Transverse colon (tissue), 4 donors: ENCODE results near the gene MAPK8IP3. TPM values are rescaled to one million over a fixed set of nuclear protein-coding genes. Genes with fewer than 3 reads are reported as not detected.
A peak's percentile ranks its signal among the peaks of the same experiment; 100 is the strongest.

Source experiments
- DNase-seq: peaks from one replicate; pipeline ENCODE4 v3.0.0-alpha.2; 2019
- H3K27ac ChIP-seq, 4 donors: fragments of 200-600 bp; sonication (generic); 2 replicates each; pipeline ENCODE4 v1.5.1; 2016 to 2018; ENCODE audit warnings: inconsistent platforms in 4 of 4
- H3K27me3 ChIP-seq: fragments of 200-600 bp; sonication (generic); 2 replicates; pipeline ENCODE4 v1.5.1; 2017; ENCODE audit warnings: inconsistent platforms
- H3K36me3 ChIP-seq, 4 donors: fragments of 200-600 bp; sonication (generic); 2 replicates each; pipeline ENCODE4 v1.5.1; 2017 to 2019; ENCODE audit warnings: inconsistent platforms in 4 of 4
- H3K4me1 ChIP-seq, 4 donors: fragments of 200-600 bp; sonication (generic); 2 replicates each; pipeline ENCODE4 v1.5.1; 2017 to 2020; ENCODE audit warnings: inconsistent platforms in 4 of 4
- H3K4me3 ChIP-seq, 4 donors: fragments of 200-600 bp; sonication (generic); 1 replicate in 1 of 4; 2 replicates in 3 of 4; pipeline versions ENCODE4 v1.5.1 to v1.6.1; 2017 to 2019; ENCODE audit warnings: inconsistent platforms in 4 of 4
- H3K9me3 ChIP-seq, 2 donors: fragments of 200-600 bp; sonication (generic); 2 replicates each; pipeline ENCODE4 v1.5.1; 2017 to 2019; ENCODE audit warnings: inconsistent platforms in 2 of 2
- EP300 ChIP-seq: sonication (generic); formaldehyde crosslinking; IDR thresholded peaks from one replicate; pipeline ENCODE4 v1.6.1; 2017; ENCODE audit warnings: antibody characterized with exemption, low read depth
- POLR2A ChIP-seq: fragments of 450-650 bp; IDR thresholded peaks from one replicate; pipeline ENCODE4 v1.6.1; 2016; ENCODE audit warnings: antibody characterized with exemption, mild to moderate bottlenecking, moderate library complexity
- POLR2AphosphoS5 ChIP-seq, 3 donors: sonication (generic); formaldehyde crosslinking; IDR thresholded peaks; one replicate each; pipeline ENCODE4 v1.6.1; 2016; ENCODE audit warnings: antibody characterized with exemption in 3 of 3
- WGBS, 2 donors: methylation state at CpG; one replicate each; pipeline ENCODE4 v1.1.5; 2018; ENCODE audit warnings: low coverage in 1 of 2; 5-methylcytosine and 5-hydroxymethylcytosine counted together
- in situ Hi-C, 4 donors: fragments of 200-750 bp; cut with MboI; loops; one replicate each; pipeline versions ENCODE4 v1.15.0 to v1.15.1; 2017; ENCODE audit warnings: low sequenced_read_pairs in 3 of 4, low pct_ligation_motif_present in 1 of 4, low pct_unique_long_range_greater_than_20kb in 1 of 4
- intact Hi-C: fragments of 100-400 bp; cut with DNase I; formaldehyde crosslinking; loops from one replicate; pipeline ENCODE4 v1.15.1; 2023; ENCODE audit warnings: low total_unique reads
- total RNA-seq, 4 donors: library from RNA; depleted of rRNA; stranded (reverse); fragments of >200 nt; gene quantifications; one replicate each; pipeline ENCODE4 v1.1.0, GENCODE V29; 2016
- TF ChIP-seq, protein P1 (sequence below), 5 experiments: fragments of 200-600 bp in 3 of 5; fragments of 450-650 bp in 2 of 5; sonication (generic) in 3 of 5; IDR thresholded peaks; 1 replicate in 2 of 5; 2 replicates in 3 of 5; pipeline ENCODE4 v1.5.1; 2016 to 2017; ENCODE audit warnings: antibody characterized with exemption in 5 of 5, inconsistent platforms in 3 of 5, mild to moderate bottlenecking in 2 of 5, moderate library complexity in 1 of 5

MAPK8IP3 gene
- total RNA-seq, 4 donors from 2014 or later = 74.0 to 250 (median 138) TPM

GRCh38 chr16:1774448-1774780 lies 68.4 kb downstream of the MAPK8IP3 start:
- in situ Hi-C loops = no loop called here
- no peaks in the 10 kb centered on the region for H3K27me3 ChIP-seq
- H3K36me3 ChIP-seq = peaks cover 0 to 10% (median 5%) of the 10 kb centered on the region in 4 donors
- no peak for TF ChIP-seq POLR2AphosphoS5 (IDR thresholded peaks at IDR 0.05)
- TF ChIP-seq, protein P1, sequence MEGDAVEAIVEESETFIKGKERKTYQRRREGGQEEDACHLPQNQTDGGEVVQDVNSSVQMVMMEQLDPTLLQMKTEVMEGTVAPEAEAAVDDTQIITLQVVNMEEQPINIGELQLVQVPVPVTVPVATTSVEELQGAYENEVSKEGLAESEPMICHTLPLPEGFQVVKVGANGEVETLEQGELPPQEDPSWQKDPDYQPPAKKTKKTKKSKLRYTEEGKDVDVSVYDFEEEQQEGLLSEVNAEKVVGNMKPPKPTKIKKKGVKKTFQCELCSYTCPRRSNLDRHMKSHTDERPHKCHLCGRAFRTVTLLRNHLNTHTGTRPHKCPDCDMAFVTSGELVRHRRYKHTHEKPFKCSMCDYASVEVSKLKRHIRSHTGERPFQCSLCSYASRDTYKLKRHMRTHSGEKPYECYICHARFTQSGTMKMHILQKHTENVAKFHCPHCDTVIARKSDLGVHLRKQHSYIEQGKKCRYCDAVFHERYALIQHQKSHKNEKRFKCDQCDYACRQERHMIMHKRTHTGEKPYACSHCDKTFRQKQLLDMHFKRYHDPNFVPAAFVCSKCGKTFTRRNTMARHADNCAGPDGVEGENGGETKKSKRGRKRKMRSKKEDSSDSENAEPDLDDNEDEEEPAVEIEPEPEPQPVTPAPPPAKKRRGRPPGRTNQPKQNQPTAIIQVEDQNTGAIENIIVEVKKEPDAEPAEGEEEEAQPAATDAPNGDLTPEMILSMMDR (IDR thresholded peaks at IDR 0.05) = no peak
- no peak for TF ChIP-seq EP300
- TF ChIP-seq POLR2A = no peak
- H3K9me3 ChIP-seq = no peaks in the 10 kb centered on the region
- intact Hi-C loops = no loop called here
- peak overlapping the region in 2 of 4 donors; percentile 91 to 94 for H3K4me3 ChIP-seq
- DNase-seq = no peak
- peaks cover 16 to 42% (median 32%) of the 10 kb centered on the region in 4 donors for H3K4me1 ChIP-seq
- 69% methylated on average over 6 of the region's 7 CpGs; no CpG with 5 or more reads in 1 of the 2 donors for WGBS, 2 donors
- peak overlapping the region in 2 of 4 donors; percentile 95 to 97 for H3K27ac ChIP-seq

DNA sequence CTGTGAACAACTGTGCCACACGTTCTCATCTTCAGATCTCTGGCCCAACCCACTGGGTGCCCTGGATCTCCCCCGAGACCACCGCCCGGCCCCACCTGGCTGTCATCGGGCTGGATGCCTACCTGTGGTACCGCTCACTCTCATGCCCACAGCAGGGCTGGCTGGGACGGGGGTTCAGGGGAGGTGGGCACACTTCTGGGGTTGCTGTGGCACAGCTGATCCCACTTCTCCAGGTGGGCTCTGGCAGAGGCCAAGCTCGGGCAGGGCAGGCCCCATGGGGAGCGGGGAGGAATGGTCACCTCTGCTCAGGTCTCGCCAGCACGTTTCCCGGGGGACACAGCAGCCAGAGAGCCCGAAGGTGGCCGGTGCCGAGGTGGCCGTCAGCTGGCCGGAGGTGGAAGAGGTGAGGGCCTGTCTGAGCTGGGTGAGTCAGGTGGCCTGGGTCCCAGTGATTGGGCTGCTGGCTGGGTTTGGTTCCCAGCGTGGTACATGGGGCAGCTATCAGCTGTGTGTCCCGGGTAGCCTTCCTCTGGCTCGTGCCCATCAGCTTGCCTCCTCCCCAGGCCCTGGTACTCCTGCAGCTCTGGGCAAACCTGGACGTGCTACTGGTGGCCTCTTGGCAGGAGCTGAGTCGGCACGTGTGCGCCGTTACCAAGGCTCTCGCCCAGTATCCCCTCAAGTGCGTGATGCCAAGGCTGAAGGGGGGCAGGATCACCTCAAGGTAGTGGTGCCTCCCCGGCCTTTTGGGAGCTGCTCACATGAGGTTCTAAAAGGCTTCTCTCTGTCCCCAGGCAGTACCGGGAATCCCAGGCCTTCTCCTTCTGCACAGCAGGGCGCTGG lies 69.2 kb downstream of the MAPK8IP3 start:
- intact Hi-C loops = no loop called here
- TF ChIP-seq, protein P1 (IDR thresholded peaks at IDR 0.05) = no peak
- no peak for TF ChIP-seq POLR2AphosphoS5 (IDR thresholded peaks at IDR 0.05)
- no peak for TF ChIP-seq POLR2A
- no peak for TF ChIP-seq EP300
- in situ Hi-C loops = no loop called here
- no peak overlapping the region for H3K27ac ChIP-seq
- no peaks in the 10 kb centered on the region for H3K27me3 ChIP-seq
- DNase-seq = peak; percentile 8
- H3K4me3 ChIP-seq = no peak overlapping the region
- H3K4me1 ChIP-seq = peaks cover 10 to 41% (median 24%) of the 10 kb centered on the region in 4 donors
- peaks cover 0 to 10% (median 5%) of the 10 kb centered on the region in 4 donors for H3K36me3 ChIP-seq
- H3K9me3 ChIP-seq = no peaks in the 10 kb centered on the region
- 90% methylated on average over 22 of the region's 30 CpGs; no CpG with 5 or more reads in 1 of the 2 donors for WGBS, 2 donors

DNA sequence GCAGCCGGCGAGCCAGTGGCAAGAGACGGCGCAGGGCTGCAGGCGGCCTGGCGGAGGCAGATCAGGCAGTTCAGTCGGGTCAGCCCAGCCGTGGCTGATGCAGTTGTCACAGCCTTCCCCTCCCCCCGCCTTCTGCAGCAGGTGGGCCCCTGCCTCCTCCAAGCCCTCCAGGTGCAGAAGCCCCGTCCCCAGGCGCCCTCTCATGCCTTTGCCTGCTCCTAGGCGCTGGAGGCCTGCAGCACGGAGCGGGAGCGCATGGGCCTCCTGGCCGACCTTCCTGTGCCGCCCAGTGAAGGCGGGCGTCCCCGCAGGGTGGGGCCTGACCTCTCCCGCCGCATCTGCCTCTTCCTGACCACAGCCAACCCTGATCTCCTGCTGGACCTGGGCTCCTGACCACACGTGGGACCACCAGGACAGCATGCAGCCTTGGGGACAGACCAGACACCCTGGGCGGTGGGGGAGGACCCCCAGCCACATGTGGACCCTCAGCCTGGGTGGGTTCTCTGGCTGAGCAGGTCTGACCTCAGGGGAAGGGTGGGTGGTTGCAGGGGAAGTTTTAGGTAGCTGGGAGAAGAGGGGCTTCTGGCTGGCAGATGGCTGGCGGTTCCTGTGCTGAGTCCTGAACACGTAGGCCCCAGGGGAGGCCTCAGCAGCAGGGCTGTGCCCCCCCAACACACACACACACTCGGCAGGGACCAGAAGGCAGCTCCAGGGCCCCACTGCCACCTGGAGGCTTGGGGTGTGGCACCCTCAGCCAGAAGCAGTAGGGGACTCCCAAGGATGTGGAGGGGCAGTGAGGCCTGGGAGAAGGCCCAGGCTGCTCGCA lies 70.1 kb downstream of the MAPK8IP3 start:
- peaks cover 12 to 38% (median 25%) of the 10 kb centered on the region in 4 donors for H3K4me1 ChIP-seq
- H3K27ac ChIP-seq = no peak overlapping the region
- no peaks in the 10 kb centered on the region for H3K9me3 ChIP-seq
- in situ Hi-C loops (no loop called here), intact Hi-C loops (no loop called here)
- TF ChIP-seq POLR2A = no peak
- TF ChIP-seq, protein P1 (IDR thresholded peaks at IDR 0.05) = no peak
- TF ChIP-seq POLR2AphosphoS5 (IDR thresholded peaks at IDR 0.05) = no peak
- no peaks in the 10 kb centered on the region for H3K27me3 ChIP-seq
- peaks cover 0 to 10% (median 5%) of the 10 kb centered on the region in 4 donors for H3K36me3 ChIP-seq
- 84% methylated on average over 14 of the region's 28 CpGs; no CpG with 5 or more reads in 1 of the 2 donors for WGBS, 2 donors
- no peak overlapping the region for H3K4me3 ChIP-seq
- DNase-seq = peak; percentile 8

DNA sequence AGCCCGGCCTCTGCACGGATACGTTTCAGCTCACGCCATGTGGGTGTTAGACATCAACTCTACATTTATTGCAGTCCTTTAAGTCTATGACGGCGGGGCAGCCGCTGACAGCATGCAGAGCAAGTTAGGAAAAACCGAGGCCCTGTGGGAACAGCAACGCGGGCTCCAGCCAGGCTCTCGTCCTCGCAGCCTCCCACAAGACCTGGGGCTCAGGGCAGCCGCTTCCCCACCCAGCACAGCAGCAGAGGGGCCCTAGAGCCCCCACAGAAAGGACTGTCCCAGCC lies 70.6 kb downstream of the MAPK8IP3 start:
- H3K9me3 ChIP-seq = no peaks in the 10 kb centered on the region
- WGBS, 2 donors = 83% methylated on average over 13 of the region's 13 CpGs; no CpG with 5 or more reads in 1 of the 2 donors
- no peak for TF ChIP-seq EP300
- TF ChIP-seq, protein P1 (IDR thresholded peaks at IDR 0.05) = no peak
- no peak for TF ChIP-seq POLR2A
- TF ChIP-seq POLR2AphosphoS5 (IDR thresholded peaks at IDR 0.05) = no peak
- no peaks in the 10 kb centered on the region for H3K27me3 ChIP-seq
- intact Hi-C loops = no loop called here
- no peak overlapping the region for H3K4me3 ChIP-seq
- H3K36me3 ChIP-seq = peaks cover 0 to 10% (median 5%) of the 10 kb centered on the region in 4 donors
- peaks cover 17 to 41% (median 30%) of the 10 kb centered on the region in 4 donors for H3K4me1 ChIP-seq
- in situ Hi-C loops = no loop called here
- no peak overlapping the region for H3K27ac ChIP-seq
- peak; percentile 8 for DNase-seq
